ENCODE data around the gene IQSEC1. TPM values are rescaled to one million over a fixed set of nuclear protein-coding genes. Genes with fewer than 3 reads are reported as not detected.
A peak's percentile ranks its signal among the peaks of the same experiment; 100 is the strongest.

The IQSEC1 gene
- total and polyA plus RNA-seq, 9 of the 15 experiments (the other 6 are each of a cell fraction or from before 2014, with no cell fraction given), result 0.56 to 39.0 (median 6.8) TPM

DNA sequence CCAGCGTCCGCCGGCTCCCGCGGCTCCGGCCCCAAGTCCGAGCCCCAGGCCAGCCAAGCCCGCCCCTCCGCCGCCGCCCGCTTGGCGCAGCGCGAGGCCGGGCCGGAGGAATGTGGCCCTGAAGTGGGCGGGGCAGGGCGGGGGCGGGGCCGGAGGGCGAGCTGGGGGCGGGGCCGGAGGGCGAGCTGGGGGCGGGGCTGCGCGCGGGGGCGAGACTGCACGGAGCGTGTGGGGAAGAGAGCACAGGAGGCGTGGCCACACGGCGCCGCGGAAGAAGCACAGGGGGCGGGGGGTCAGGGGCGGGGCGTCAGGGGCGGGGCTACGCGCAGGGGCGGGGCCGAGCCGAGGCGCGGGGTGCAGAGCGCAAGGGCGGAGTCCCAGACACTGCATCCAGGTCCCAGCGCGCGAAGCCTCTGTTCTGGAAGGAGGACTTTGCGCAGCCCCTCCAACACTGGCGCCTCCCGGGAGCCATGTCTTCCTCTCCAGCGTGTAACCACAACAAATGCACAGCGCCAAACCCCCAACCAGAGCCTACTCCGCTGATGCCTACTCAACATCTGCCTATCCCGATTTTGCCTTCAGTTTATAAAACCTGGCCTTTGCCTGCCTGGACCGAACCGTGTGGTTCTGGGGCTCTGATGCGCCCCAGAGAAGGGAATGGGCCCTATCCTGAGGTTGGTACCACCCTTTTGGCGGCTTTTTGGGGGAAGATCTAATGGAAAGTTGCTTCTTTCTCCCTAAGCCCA, 105.5 kb downstream of the IQSEC1 start (continued):
- TF ChIP-seq ZNF436 (CRISPR knock-in tag; IDR thresholded peaks at IDR 0.05), result no peak
- TF ChIP-seq MECOM (CRISPR knock-in tag; IDR thresholded peaks at IDR 0.05), result no peak
- no peak for TF ChIP-seq ELK1 (CRISPR knock-in tag; IDR thresholded peaks at IDR 0.05)
- TF ChIP-seq RERE (CRISPR knock-in tag; IDR thresholded peaks at IDR 0.05; ENCODE audit: borderline replicate concordance), result no peak
- TF ChIP-seq MAX (CRISPR knock-in tag; IDR thresholded peaks at IDR 0.05), result 0 out of 2 replicates have a peak, but pooled peaks have one; percentile 14
- no peak for TF ChIP-seq FUS (optimal IDR thresholded peaks at IDR 0.05; ENCODE audit: low read depth, low read length)
- no peak for TF ChIP-seq ZBTB8A (IDR thresholded peaks at IDR 0.05; ENCODE audit: partially characterized antibody)
- peak; percentile 4 for TF ChIP-seq HMGN3 (IDR thresholded peaks at IDR 0.05; ENCODE audit: borderline replicate concordance, extremely low read depth, insufficient read length, low read depth, low read length)
- no peak for TF ChIP-seq CBX5 (IDR thresholded peaks at IDR 0.05; ENCODE audit: borderline replicate concordance, low read depth)
- TF ChIP-seq HBP1 (CRISPR knock-in tag; IDR thresholded peaks at IDR 0.05), result 0 out of 2 replicates have a peak, but pooled peaks have one; percentile 41
- no peak for TF ChIP-seq ZNF551 (CRISPR knock-in tag; IDR thresholded peaks at IDR 0.05)
- peak in 1 of 2 experiments; percentile 57; a peak in 1 of 4 replicates for TF ChIP-seq TEAD1 (CRISPR knock-in tag; IDR thresholded peaks at IDR 0.05)
- peak; percentile 59; the same call in 1 of the 2 replicates for TF ChIP-seq L3MBTL2 (IDR thresholded peaks at IDR 0.05)
- TF ChIP-seq BRCA1 (IDR thresholded peaks at IDR 0.05), result no peak
- no peak for TF ChIP-seq BRCA1 (CRISPR knock-in tag; IDR thresholded peaks at IDR 0.05)
- no peak for TF ChIP-seq CAMTA2 (CRISPR knock-in tag; conservative IDR thresholded peaks at IDR 0.05)
- peak; percentile 69 for TF ChIP-seq TAF1 (IDR thresholded peaks at IDR 0.05; ENCODE audit: control insufficient read depth, extremely low read depth, insufficient read depth, low read length, severe bottlenecking)
- TF ChIP-seq IRF2 (CRISPR knock-in tag; IDR thresholded peaks at IDR 0.05), result no peak
- no peak for TF ChIP-seq BRD9 (IDR thresholded peaks at IDR 0.05; ENCODE audit: low read depth, partially characterized antibody)
- no peak for TF ChIP-seq ADNP (tag; IDR thresholded peaks at IDR 0.05)
- peak; percentile 38; the same call in 1 of the 2 replicates for TF ChIP-seq E2F3 (CRISPR knock-in tag; IDR thresholded peaks at IDR 0.05)
